Sigmoid colon (tissue), 7 donors: ENCODE data around the gene LRRC73. TPM values are rescaled to one million over a fixed set of nuclear protein-coding genes. Genes with fewer than 3 reads are reported as not detected.

Source experiments
- DNase-seq: peaks from one replicate; pipeline ENCODE4 v3.0.0-alpha.2; 2019
- H3K27ac ChIP-seq, 4 donors: fragments of 200-600 bp; sonication (generic); one replicate each; pipeline ENCODE4 v1.5.1; 2016 to 2019; ENCODE audit warnings: mild to moderate bottlenecking in 1 of 4
- H3K27me3 ChIP-seq, 3 donors: fragments of 200-600 bp; sonication (generic); one replicate each; pipeline ENCODE4 v1.5.1; 2019; ENCODE audit warnings: mild to moderate bottlenecking in 1 of 3
- H3K36me3 ChIP-seq, 4 donors: fragments of 200-600 bp; sonication (generic); one replicate each; pipeline ENCODE4 v1.5.1; 2016 to 2019
- H3K4me1 ChIP-seq, 4 donors: fragments of 200-600 bp; sonication (generic); one replicate each; pipeline ENCODE4 v1.5.1; 2017 to 2019
- H3K4me3 ChIP-seq, 4 donors: fragments of 200-600 bp; sonication (generic); one replicate each; pipeline ENCODE4 v1.5.1; 2017 to 2019; ENCODE audit warnings: mild to moderate bottlenecking in 2 of 4, moderate library complexity in 1 of 4
- H3K9me3 ChIP-seq, 4 donors: fragments of 200-600 bp in 3 of 4; sonication (generic) in 3 of 4; one replicate each; pipeline versions ENCODE4 v1.5.1 to v1.6.1; 2013 to 2019
- CTCF ChIP-seq, 4 experiments: fragments of 450-650 bp in 3 of 4; fragments of 200-600 bp in 1 of 4; IDR thresholded peaks; one replicate each; pipeline ENCODE4 v1.5.1; 2016 to 2019; ENCODE audit warnings: antibody characterized with exemption in 4 of 4, mild to moderate bottlenecking in 3 of 4, moderate library complexity in 2 of 4
- EP300 ChIP-seq, 4 donors: sonication (generic); formaldehyde crosslinking; IDR thresholded peaks; one replicate each; pipeline ENCODE4 v1.6.1; 2017; ENCODE audit warnings: antibody characterized with exemption in 4 of 4
- POLR2A ChIP-seq, 2 donors: fragments of 450-650 bp; IDR thresholded peaks; one replicate each; pipeline ENCODE4 v1.6.1; 2016; ENCODE audit warnings: antibody characterized with exemption in 2 of 2, mild to moderate bottlenecking in 2 of 2, moderate library complexity in 2 of 2
- POLR2AphosphoS5 ChIP-seq, 4 donors: sonication (generic); formaldehyde crosslinking; IDR thresholded peaks; one replicate each; pipeline ENCODE4 v1.6.1; 2017; ENCODE audit warnings: antibody characterized with exemption in 4 of 4
- WGBS, 2 donors: extraction: QIAGEN DNeasy Blood & Tissue Kit; methylation state at CpG; one replicate each; pipeline ENCODE4 v1.1.7; 2013; 5-methylcytosine and 5-hydroxymethylcytosine counted together
- intact Hi-C: fragments of 100-400 bp; cut with DNase I; formaldehyde crosslinking; loops from one replicate; pipeline ENCODE4 v1.15.1; 2023
- polyA plus RNA-seq, 3 donors: library from polyadenylated mRNA; stranded (reverse); fragments of 200-250 nt; gene quantifications; one replicate each; pipeline ENCODE4 v1.2.3, GENCODE V29; 2013
- total RNA-seq, 4 donors: library from RNA; depleted of rRNA; stranded (reverse); fragments of >200 nt; gene quantifications; one replicate each; pipeline ENCODE4 v1.1.0, GENCODE V29; 2016
- donor health status: healthy with polysubstance abuse.
- donor health status: Bipolar disorder and iron deficiency.
- donor health status: healthy.

LRRC73 gene
- total and polyA plus RNA-seq, 7 donors = 0.33 to 1.1 (median 0.47) TPM; not detected in 2

- Histone ChIP-seq H3K4me1 (peaks cover 0 to 45% (median 34%) of the 10 kb centered on the region in 4 donors), H3K27me3 (no peaks in the 10 kb centered on the region), H3K9me3 (no peaks in the 10 kb centered on the region), H3K4me3 (no peak overlapping the region), H3K27ac (no peak overlapping the region), H3K36me3 (peaks cover 0 to 10% (median 0%) of the 10 kb centered on the region in 4 donors)
- TF ChIP-seq CTCF (IDR thresholded peaks at IDR 0.05) (no peak), POLR2AphosphoS5 (IDR thresholded peaks at IDR 0.05) (no peak), POLR2A (IDR thresholded peaks at IDR 0.05) (no peak), EP300 (IDR thresholded peaks at IDR 0.05) (no peak)
- DNase-seq = no peak
- WGBS, 2 donors = 75 to 81% methylated on average over 6 of the region's 6 CpGs
- intact Hi-C loops = no loop called here
Measured at GRCh38 chr6:43490523-43490939, 19.6 kb downstream of the LRRC73 start.

DNA sequence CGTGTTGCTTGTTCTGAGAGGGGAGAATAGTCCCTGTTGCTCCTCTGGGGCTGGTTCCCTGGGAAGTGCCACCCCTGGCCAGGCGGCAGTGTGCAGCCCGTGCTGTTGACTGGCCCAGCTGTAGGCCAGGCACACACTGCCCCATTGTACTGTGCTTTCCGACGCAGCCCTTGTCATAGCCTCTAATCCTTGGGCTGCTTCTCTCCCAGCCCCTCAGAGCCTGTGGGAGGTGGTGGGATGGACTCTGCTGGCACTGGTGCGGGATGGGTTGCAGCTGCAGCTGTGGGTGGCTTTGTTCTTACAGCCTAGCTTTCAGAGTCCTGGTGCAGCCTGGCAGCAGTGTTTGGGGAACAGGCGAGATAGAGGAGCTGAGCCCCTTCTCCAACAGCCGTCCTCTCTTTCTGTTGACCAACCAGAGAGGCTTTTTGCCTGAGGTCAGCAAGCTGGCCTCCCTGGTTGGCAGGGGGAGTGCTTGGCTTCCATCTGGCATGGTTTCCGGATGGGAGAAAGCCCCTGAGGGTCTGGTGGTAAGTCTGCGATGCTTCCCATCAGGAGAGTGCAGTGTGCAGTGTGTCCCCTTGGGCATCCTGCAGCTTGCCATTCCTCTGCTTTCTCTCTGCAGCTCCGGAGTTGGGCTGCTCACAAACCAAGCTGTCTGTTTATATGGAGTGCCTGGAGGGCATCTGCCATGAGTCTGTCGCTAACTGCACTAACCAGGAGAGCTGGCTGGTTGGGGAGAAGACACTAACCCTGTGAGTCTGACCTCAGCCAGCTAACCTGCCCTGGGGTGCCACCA, 20.7 kb downstream of the LRRC73 start:
- TF ChIP-seq EP300 (IDR thresholded peaks at IDR 0.05) (no peak), POLR2A (IDR thresholded peaks at IDR 0.05) (no peak), CTCF (IDR thresholded peaks at IDR 0.05) (no peak), POLR2AphosphoS5 (IDR thresholded peaks at IDR 0.05) (no peak)
- intact Hi-C loops = no loop called here
- 91 to 95% methylated on average over 12 of the region's 12 CpGs for WGBS, 2 donors
- no peak for DNase-seq
- Histone ChIP-seq H3K4me3 (no peak overlapping the region), H3K4me1 (peaks cover 0 to 40% (median 27%) of the 10 kb centered on the region in 4 donors), H3K27ac (peak overlapping the region in 1 of 4 donors; percentile 16), H3K27me3 (no peaks in the 10 kb centered on the region), H3K9me3 (no peaks in the 10 kb centered on the region), H3K36me3 (peaks cover 0 to 11% (median 0%) of the 10 kb centered on the region in 4 donors)

GRCh38 chr6:43488667-43489276, 21.4 kb downstream of the LRRC73 start:
- peaks cover 0 to 35% (median 24%) of the 10 kb centered on the region in 4 donors for H3K4me1 ChIP-seq
- no peak overlapping the region for H3K27ac ChIP-seq
- no peak overlapping the region for H3K4me3 ChIP-seq
- DNase-seq = no peak
- peaks cover 0 to 11% (median 0%) of the 10 kb centered on the region in 4 donors for H3K36me3 ChIP-seq
- WGBS, 2 donors = 80 to 87% methylated on average over 4 of the region's 4 CpGs
- intact Hi-C loops = no loop called here
- no peaks in the 10 kb centered on the region for H3K27me3 ChIP-seq
- no peaks in the 10 kb centered on the region for H3K9me3 ChIP-seq
- TF ChIP-seq EP300 (IDR thresholded peaks at IDR 0.05) (no peak), CTCF (IDR thresholded peaks at IDR 0.05) (no peak), POLR2AphosphoS5 (IDR thresholded peaks at IDR 0.05) (no peak), POLR2A (IDR thresholded peaks at IDR 0.05) (no peak)

DNA sequence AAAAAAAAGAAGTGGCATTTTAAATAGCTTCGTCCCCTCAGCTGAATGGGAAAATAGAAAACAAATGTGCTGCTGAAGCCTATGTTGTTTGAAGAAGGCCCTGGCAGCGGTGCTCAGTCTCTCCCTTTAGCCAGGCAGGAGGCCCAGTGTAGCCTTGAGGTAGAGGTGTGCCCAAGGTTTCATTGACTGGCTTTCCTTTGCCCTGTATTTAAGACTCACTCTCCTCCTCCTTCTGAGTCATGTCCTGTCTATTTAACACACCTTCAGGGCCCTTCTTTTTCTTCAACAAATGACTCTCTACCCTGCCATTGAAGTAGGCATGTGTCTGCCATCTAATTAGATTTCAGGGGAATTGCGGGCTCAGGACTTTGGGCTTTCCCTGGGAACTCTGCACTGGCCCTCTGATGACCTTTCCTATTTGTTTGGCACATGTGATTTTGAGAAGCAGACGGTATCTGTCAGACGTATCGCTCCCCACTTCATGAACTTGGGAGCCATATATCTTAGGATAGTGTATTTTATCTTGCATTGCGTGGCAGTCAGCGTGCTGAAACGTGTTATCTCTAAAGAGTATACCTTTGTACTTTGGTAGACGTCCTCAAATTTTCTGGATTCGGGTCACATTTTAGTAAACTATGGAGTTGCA, 28.4 kb downstream of the LRRC73 start:
- DNase-seq = no peak
- Histone ChIP-seq H3K9me3 (no peaks in the 10 kb centered on the region), H3K4me3 (no peak overlapping the region), H3K36me3 (peaks cover 0 to 7% (median 0%) of the 10 kb centered on the region in 4 donors), H3K27ac (no peak overlapping the region), H3K4me1 (peaks cover 0 to 31% (median 20%) of the 10 kb centered on the region in 4 donors), H3K27me3 (no peaks in the 10 kb centered on the region)
- no peak for TF ChIP-seq POLR2AphosphoS5 (IDR thresholded peaks at IDR 0.05)
- no peak for TF ChIP-seq POLR2A (IDR thresholded peaks at IDR 0.05)
- TF ChIP-seq CTCF (IDR thresholded peaks at IDR 0.05) = no peak
- TF ChIP-seq EP300 (IDR thresholded peaks at IDR 0.05) = no peak
- WGBS, 2 donors = 93 to 94% methylated on average over 11 of the region's 11 CpGs
- intact Hi-C loops = no loop called here
